Trophoblast cell (in vitro differentiated cells and primary cell): ENCODE measurements around the gene AP2A2.
A peak's percentile ranks its signal among the peaks of the same experiment; 100 is the strongest.
"Not testable (repeated sequence)": the region's sequence is repeated elsewhere in the genome, so short reads cannot be mapped to it uniquely, and the experiment has no call there.

Experiments used
- DNase-seq, 2 donors: peaks; one replicate each; pipeline ENCODE4 v3.0.0-alpha.2; 2016
- H2AFZ ChIP-seq: 2 replicates; pipeline ENCODE4 v1.6.1; 2013; ENCODE audit warnings: low read length, moderate library complexity, mild to moderate bottlenecking; ENCODE audit not compliant: insufficient read depth, poor library complexity
- H2AK5ac ChIP-seq: 2 replicates; pipeline ENCODE4 v1.6.1; 2013; ENCODE audit warnings: mild to moderate bottlenecking, low read length
- H2BK120ac ChIP-seq: 2 replicates; pipeline ENCODE4 v1.6.1; 2013; ENCODE audit warnings: low read length, mild to moderate bottlenecking, moderate library complexity; ENCODE audit not compliant: insufficient read depth, poor library complexity
- H2BK12ac ChIP-seq: 2 replicates; pipeline ENCODE4 v1.6.1; 2013; ENCODE audit warnings: mild to moderate bottlenecking, low read length, moderate library complexity
- H2BK5ac ChIP-seq: 2 replicates; pipeline ENCODE4 v1.6.1; 2013; ENCODE audit warnings: low read length, low read depth, moderate library complexity, mild to moderate bottlenecking; ENCODE audit not compliant: poor library complexity
- H3K14ac ChIP-seq: 2 replicates; pipeline ENCODE4 v1.6.1; 2013; ENCODE audit warnings: mild to moderate bottlenecking, low read length
- H3K18ac ChIP-seq: 2 replicates; pipeline ENCODE4 v1.6.1; 2013; ENCODE audit warnings: mild to moderate bottlenecking, low read length
- H3K23ac ChIP-seq: 2 replicates; pipeline ENCODE4 v1.6.1; 2013; ENCODE audit warnings: low read length
- H3K27ac ChIP-seq: 2 replicates; pipeline ENCODE4 v1.5.1; 2013; ENCODE audit warnings: low read depth, mild to moderate bottlenecking, inconsistent platforms, low read length, moderate library complexity
- H3K27me3 ChIP-seq: 2 replicates; pipeline ENCODE4 v1.6.1; 2013; ENCODE audit warnings: inconsistent platforms, mild to moderate bottlenecking, low read length, moderate library complexity; ENCODE audit not compliant: insufficient read depth
- H3K36me3 ChIP-seq, 2 experiments: 1 replicate in 1 of 2; 2 replicates in 1 of 2; pipeline ENCODE4 v1.6.1; 2013; ENCODE audit warnings: low read length in 2 of 2, mild to moderate bottlenecking in 2 of 2, moderate library complexity in 1 of 2; ENCODE audit not compliant: insufficient read depth in 2 of 2, control insufficient read depth in 1 of 2
- H3K4ac ChIP-seq: 2 replicates; pipeline ENCODE4 v1.6.1; 2013; ENCODE audit warnings: low read depth, mild to moderate bottlenecking, low read length, moderate library complexity
- H3K4me1 ChIP-seq, 2 experiments: 1 replicate in 1 of 2; 2 replicates in 1 of 2; pipeline ENCODE4 v1.6.1; 2013; ENCODE audit warnings: low read length in 2 of 2, mild to moderate bottlenecking in 2 of 2, moderate library complexity in 1 of 2; ENCODE audit not compliant: insufficient read depth in 2 of 2, control insufficient read depth in 1 of 2
- H3K4me2 ChIP-seq: 2 replicates; pipeline ENCODE4 v1.6.1; 2013; ENCODE audit warnings: inconsistent platforms, mild to moderate bottlenecking, low read length, moderate library complexity
- H3K4me3 ChIP-seq: 2 replicates; pipeline ENCODE4 v1.5.1; 2013; ENCODE audit warnings: mild to moderate bottlenecking, low read depth, low read length, inconsistent platforms
- H3K79me1 ChIP-seq: one replicate; pipeline ENCODE4 v1.6.1; 2013; ENCODE audit warnings: low read length
- H3K79me2 ChIP-seq: 2 replicates; pipeline ENCODE4 v1.6.1; 2013; ENCODE audit warnings: low read length, mild to moderate bottlenecking; ENCODE audit not compliant: control insufficient read depth, insufficient read depth, poor library complexity
- H3K9ac ChIP-seq: 2 replicates; pipeline ENCODE4 v1.6.1; 2013; ENCODE audit warnings: mild to moderate bottlenecking, low read length
- H3K9me3 ChIP-seq: 2 replicates; pipeline ENCODE4 v1.6.1; 2013; ENCODE audit warnings: low read depth, mild to moderate bottlenecking, control low read depth, inconsistent platforms, low read length; ENCODE audit not compliant: insufficient read depth
- H4K12ac ChIP-seq: 2 replicates; pipeline ENCODE4 v1.6.1; 2013; ENCODE audit warnings: low read depth, mild to moderate bottlenecking, low read length, moderate library complexity
- H4K8ac ChIP-seq: 2 replicates; pipeline ENCODE4 v1.6.1; 2013; ENCODE audit warnings: low read depth, mild to moderate bottlenecking, low read length, moderate library complexity
- H4K91ac ChIP-seq: one replicate; pipeline ENCODE4 v1.6.1; 2013; ENCODE audit warnings: low read depth, mild to moderate bottlenecking, low read length, moderate library complexity
- WGBS: extraction: QIAGEN DNeasy Blood & Tissue Kit; methylation state at CpG from one replicate; pipeline ENCODE4 v1.1.7; 2013; ENCODE audit warnings: missing lambda C conversion rate; ENCODE audit not compliant: insufficient read length, insufficient coverage; ENCODE audit errors: extremely low coverage; 5-methylcytosine and 5-hydroxymethylcytosine counted together

Gene AP2A2

GRCh38 chr11:972523-973211, 47.0 kb downstream of the AP2A2 start:
- Histone ChIP-seq H3K36me3 (peaks cover 54 to 64% of the 10 kb centered on the region in 2 experiments), H3K4me1 (peaks cover 0 to 4% of the 10 kb centered on the region in 2 experiments), H2BK120ac (no peak overlapping the region)

DNA sequence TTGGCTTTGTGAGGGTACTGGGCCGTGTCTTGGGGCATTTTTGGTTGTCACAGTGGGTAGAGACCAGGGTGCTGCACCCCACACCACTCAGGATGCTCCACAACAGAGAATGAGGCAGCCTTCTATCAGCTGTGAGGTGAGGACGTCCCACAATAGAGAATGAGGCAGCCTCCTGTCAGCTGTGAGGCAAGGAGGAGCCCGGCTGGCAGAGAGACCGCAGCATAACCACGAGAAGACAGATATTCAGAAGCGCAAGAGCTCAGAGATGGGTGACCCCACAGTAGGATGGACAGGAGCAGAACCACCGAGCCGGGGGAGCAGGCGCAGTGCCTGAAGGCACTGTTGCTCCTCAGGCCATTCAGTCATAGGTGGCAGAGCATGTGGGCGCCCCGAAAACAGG, 47.6 kb downstream of the AP2A2 start:
- no peak for DNase-seq
- H3K4me1 ChIP-seq: peaks cover 0 to 4% of the 10 kb centered on the region in 2 experiments
- no peak overlapping the region for H3K18ac ChIP-seq
- no peak overlapping the region for H3K4ac ChIP-seq
- WGBS: no CpG with 5 or more reads among the region's 11 CpGs
- H3K4me3 ChIP-seq: no peak overlapping the region
- no peak overlapping the region for H3K4me2 ChIP-seq
- no peak overlapping the region for H4K12ac ChIP-seq
- no peaks in the 10 kb centered on the region for H3K79me2 ChIP-seq
- no peak overlapping the region for H2AK5ac ChIP-seq
- H2BK120ac ChIP-seq: no peak overlapping the region
- H4K8ac ChIP-seq: no peak overlapping the region
- H2BK5ac ChIP-seq: no peak overlapping the region
- H2AFZ ChIP-seq: no peak overlapping the region
- H2BK12ac ChIP-seq: no peak overlapping the region
- no peak overlapping the region for H3K27ac ChIP-seq
- H3K9ac ChIP-seq: no peak overlapping the region
- peaks cover 2% of the 10 kb centered on the region for H3K9me3 ChIP-seq
- H3K23ac ChIP-seq: no peak overlapping the region
- H3K14ac ChIP-seq: no peak overlapping the region
- no peaks in the 10 kb centered on the region for H3K79me1 ChIP-seq
- peaks cover 59 to 66% of the 10 kb centered on the region in 2 experiments for H3K36me3 ChIP-seq
- no peak overlapping the region for H4K91ac ChIP-seq
- H3K27me3 ChIP-seq: no peaks in the 10 kb centered on the region

More at GRCh38 chr11:972523-973211, 47.0 kb downstream of the AP2A2 start:
- Histone ChIP-seq H2AK5ac (no peak overlapping the region), H3K23ac (no peak overlapping the region), H3K9ac (no peak overlapping the region), H3K4ac (no peak overlapping the region), H3K27ac (no peak overlapping the region), H3K18ac (no peak overlapping the region), H2BK12ac (no peak overlapping the region), H3K79me1 (no peaks in the 10 kb centered on the region), H3K79me2 (no peaks in the 10 kb centered on the region), H2BK5ac (no peak overlapping the region), H3K4me3 (no peak overlapping the region), H4K12ac (no peak overlapping the region), H2AFZ (no peak overlapping the region), H3K4me2 (no peak overlapping the region), H3K27me3 (no peaks in the 10 kb centered on the region), H4K8ac (no peak overlapping the region), H3K14ac (no peak overlapping the region), H3K9me3 (peaks cover 2% of the 10 kb centered on the region), H4K91ac (no peak overlapping the region)
- DNase-seq: no peak
- WGBS: no CpG with 5 or more reads among the region's 26 CpGs

GRCh38 chr11:975376-975775, 49.7 kb downstream of the AP2A2 start:
- not testable (repeated sequence) for H2AK5ac ChIP-seq, H2AFZ ChIP-seq, H3K14ac ChIP-seq, H3K4ac ChIP-seq, H2BK5ac ChIP-seq, H3K79me2 ChIP-seq, H3K9me3 ChIP-seq, H3K4me3 ChIP-seq, H2BK12ac ChIP-seq, H3K27ac ChIP-seq, H3K4me1 ChIP-seq, H3K79me1 ChIP-seq, H2BK120ac ChIP-seq, H4K12ac ChIP-seq, H3K9ac ChIP-seq, H4K91ac ChIP-seq, H4K8ac ChIP-seq, H3K23ac ChIP-seq, H3K4me2 ChIP-seq, DNase-seq, H3K27me3 ChIP-seq
- peak overlapping the region; percentile 14 for H3K18ac ChIP-seq
- peaks cover 59 to 68% of the 10 kb centered on the region in 2 experiments for H3K36me3 ChIP-seq
- no CpG with 5 or more reads among the region's 41 CpGs for WGBS

DNA sequence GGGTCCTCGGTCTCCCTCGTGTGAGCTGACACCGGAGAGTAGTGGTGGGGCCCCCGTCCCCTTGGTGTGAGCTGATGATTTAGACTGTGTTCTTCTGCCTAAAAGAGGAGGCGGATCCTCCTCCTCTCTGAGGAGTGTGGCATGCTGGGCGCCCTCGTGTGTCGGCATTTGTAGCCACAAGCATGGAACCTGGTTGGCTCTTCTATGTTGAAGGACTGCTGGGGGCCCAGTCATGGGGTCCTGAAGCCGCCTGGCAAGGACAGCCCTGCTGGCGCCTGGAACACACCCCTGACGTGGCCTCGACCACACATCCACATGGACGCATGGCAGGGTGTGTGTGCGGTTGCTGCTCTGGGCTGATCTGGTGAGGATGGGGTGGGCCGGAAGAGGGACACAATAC, 50.2 kb downstream of the AP2A2 start:
- H3K36me3 ChIP-seq: peaks cover 57 to 66% of the 10 kb centered on the region in 2 experiments
- H3K18ac ChIP-seq: peak overlapping the region; percentile 14
- H3K4ac ChIP-seq: no peak overlapping the region
- no peak overlapping the region for H2BK120ac ChIP-seq
- no peaks in the 10 kb centered on the region for H3K27me3 ChIP-seq
- H2AK5ac ChIP-seq: no peak overlapping the region
- no peak overlapping the region for H4K12ac ChIP-seq
- H3K23ac ChIP-seq: no peak overlapping the region
- H4K8ac ChIP-seq: no peak overlapping the region
- no peak overlapping the region for H2AFZ ChIP-seq
- no peaks in the 10 kb centered on the region for H3K9me3 ChIP-seq
- no peaks in the 10 kb centered on the region for H3K79me2 ChIP-seq
- no peak overlapping the region for H2BK12ac ChIP-seq
- H3K14ac ChIP-seq: no peak overlapping the region
- no peak overlapping the region for H3K9ac ChIP-seq
- no CpG with 5 or more reads among the region's 15 CpGs for WGBS
- H3K4me1 ChIP-seq: peaks cover 0 to 4% of the 10 kb centered on the region in 2 experiments
- DNase-seq: peak in 1 of 2 donors; percentile 25
- H4K91ac ChIP-seq: no peak overlapping the region
- no peak overlapping the region for H3K4me2 ChIP-seq
- no peak overlapping the region for H3K4me3 ChIP-seq
- H3K27ac ChIP-seq: no peak overlapping the region
- no peak overlapping the region for H2BK5ac ChIP-seq
- H3K79me1 ChIP-seq: no peaks in the 10 kb centered on the region
